GM23338 (cell line): ENCODE results near the gene KNTC1. TPM values are rescaled to one million over a fixed set of nuclear protein-coding genes. Genes with fewer than 3 reads are reported as not detected.

Experiments
- ATAC-seq: fragments of 200-7000 bp; cut with Tn5 transposase; 3 replicates; pipeline ENCODE4 v1.9.1; 2020
- DNase-seq: peaks from one replicate; pipeline ENCODE4 v3.0.0-alpha.2; 2015; ENCODE audit warnings: low spot score
- H2AFZ ChIP-seq: fragments of 200-600 bp; sonication (generic); 2 replicates; pipeline ENCODE4 v1.8.0; 2016; ENCODE audit warnings: antibody characterized with exemption, mild to moderate bottlenecking, moderate library complexity
- H3F3A ChIP-seq: fragments of 200-600 bp; sonication (generic); replicated peaks from 2 replicates; pipeline ENCODE4 v1.8.0; 2017; ENCODE audit warnings: antibody characterized with exemption, mixed run types, low read depth
- H3K27ac ChIP-seq: fragments of 200-600 bp; sonication (generic); 2 replicates; pipeline ENCODE4 v1.6.1; 2016; ENCODE audit warnings: low read depth
- H3K27me3 ChIP-seq: fragments of 200-600 bp; sonication (generic); 2 replicates; pipeline ENCODE4 v1.8.0; 2016; ENCODE audit warnings: mild to moderate bottlenecking, mixed run types, moderate library complexity; ENCODE audit not compliant: insufficient read depth
- H3K36me3 ChIP-seq: fragments of 200-600 bp; sonication (generic); 2 replicates; pipeline ENCODE4 v1.8.0; 2016; ENCODE audit warnings: mild to moderate bottlenecking; ENCODE audit not compliant: insufficient read depth
- H3K4me1 ChIP-seq: fragments of 200-600 bp; sonication (generic); 2 replicates; pipeline ENCODE4 v1.8.0; 2016; ENCODE audit warnings: mild to moderate bottlenecking, moderate library complexity; ENCODE audit not compliant: insufficient read depth
- H3K4me2 ChIP-seq: fragments of 200-600 bp; sonication (generic); 2 replicates; pipeline ENCODE4 v1.7.1; 2017; ENCODE audit warnings: mixed run types
- H3K4me3 ChIP-seq: fragments of 200-600 bp; sonication (generic); 2 replicates; pipeline ENCODE4 v1.6.1; 2016; ENCODE audit warnings: mixed run types
- H3K79me2 ChIP-seq: fragments of 200-600 bp; sonication (generic); replicated peaks from 2 replicates; pipeline ENCODE4 v1.8.0; 2017; ENCODE audit warnings: mild to moderate bottlenecking; ENCODE audit not compliant: insufficient read depth
- H3K9me2 ChIP-seq: fragments of 200-600 bp; sonication (generic); 2 replicates; pipeline ENCODE4 v1.8.0; 2017; ENCODE audit not compliant: insufficient read depth
- H4K20me1 ChIP-seq: fragments of 200-600 bp; sonication (generic); replicated peaks from 2 replicates; pipeline ENCODE4 v1.8.0; 2017; ENCODE audit warnings: mild to moderate bottlenecking; ENCODE audit not compliant: insufficient read depth
- H3K27ac Mint-ChIP-seq: 2 replicates; pipeline ENCODE4 v1.8.0; 2020; ENCODE audit warnings: inconsistent platforms, mild to moderate bottlenecking, moderate library complexity, mixed read lengths
- H3K27me3 Mint-ChIP-seq: 3 replicates; pipeline ENCODE4 v1.8.0; 2022; ENCODE audit warnings: low read depth, mild to moderate bottlenecking, moderate library complexity, mixed read lengths, inconsistent platforms; ENCODE audit not compliant: insufficient read depth, poor library complexity
- H3K36me3 Mint-ChIP-seq: 3 replicates; pipeline ENCODE4 v1.8.0; 2021; ENCODE audit warnings: low read depth, mild to moderate bottlenecking, inconsistent platforms, moderate library complexity, mixed read lengths
- H3K4me1 Mint-ChIP-seq: 3 replicates; pipeline ENCODE4 v1.8.0; 2020; ENCODE audit warnings: mild to moderate bottlenecking, inconsistent platforms, mixed read lengths
- H3K4me3 Mint-ChIP-seq: 3 replicates; pipeline ENCODE4 v1.8.0; 2021; ENCODE audit warnings: moderate library complexity, mild to moderate bottlenecking, inconsistent platforms, mixed read lengths
- H3K9me3 Mint-ChIP-seq: 3 replicates; pipeline ENCODE4 v1.8.0; 2020; ENCODE audit warnings: moderate library complexity, mild to moderate bottlenecking, inconsistent platforms, mixed read lengths
- CREB1 ChIP-seq: fragments of 250-450 bp; sonication (Bioruptor Pico); IDR thresholded peaks from 2 replicates; pipeline ENCODE4 v1.5.0; 2020; ENCODE audit warnings: low read depth, mild to moderate bottlenecking, moderate library complexity
- EZH2 ChIP-seq: fragments of 200-600 bp; sonication (generic); IDR thresholded peaks from one replicate; pipeline ENCODE4 v1.8.0; 2017; ENCODE audit warnings: antibody characterized with exemption, mild to moderate bottlenecking, low read depth; ENCODE audit not compliant: unreplicated experiment
- EZH2phosphoT487 ChIP-seq: fragments of 200-600 bp; sonication (generic); IDR thresholded peaks from one replicate; pipeline ENCODE4 v1.8.1; 2018; ENCODE audit warnings: antibody characterized with exemption; ENCODE audit not compliant: unreplicated experiment
- JUNB ChIP-seq: IDR thresholded peaks from one replicate; pipeline ENCODE4 v1.6.1; 2016; ENCODE audit warnings: antibody characterized with exemption; ENCODE audit not compliant: unreplicated experiment
- NANOG ChIP-seq: IDR thresholded peaks from 2 replicates; pipeline ENCODE4 v1.6.1; 2016; ENCODE audit warnings: antibody characterized with exemption, borderline replicate concordance
- POLR2AphosphoS5 ChIP-seq: IDR thresholded peaks from 2 replicates; pipeline ENCODE4 v1.6.1; 2016; ENCODE audit warnings: antibody characterized with exemption, low read depth
- REST ChIP-seq: IDR thresholded peaks from one replicate; pipeline ENCODE4 v1.6.1; 2018; ENCODE audit warnings: antibody characterized with exemption; ENCODE audit not compliant: unreplicated experiment
- STAT1 ChIP-seq: IDR thresholded peaks from one replicate; pipeline ENCODE4 v1.6.1; 2016; ENCODE audit warnings: antibody characterized with exemption; ENCODE audit not compliant: unreplicated experiment
- ZNF114 ChIP-seq: fragments of 250-450 bp; sonication (Bioruptor Pico); IDR thresholded peaks from 2 replicates; pipeline ENCODE4 v1.5.0; 2020; ENCODE audit warnings: mild to moderate bottlenecking, moderate library complexity
- ZNF331 ChIP-seq: fragments of 250-450 bp; sonication (Bioruptor Pico); IDR thresholded peaks from 2 replicates; pipeline ENCODE4 v1.5.0; 2020; ENCODE audit warnings: low read depth, mild to moderate bottlenecking, moderate library complexity
- polyA plus RNA-seq: library from polyadenylated mRNA; unstranded; fragments of >200 nt; fragmentation: Nextera tagmentation; extraction: Ambion mirVana; gene quantifications from 2 replicates; pipeline ENCODE4 v1.2.1, GENCODE V29; 2016
- total RNA-seq: library from RNA; depleted of rRNA; stranded (reverse); fragments of >200 nt; shearing (Covaris generic); gene quantifications from 2 replicates; pipeline ENCODE4 v1.2.3, GENCODE V29; 2014
- TF ChIP-seq, protein P1 (sequence below): IDR thresholded peaks from 2 replicates; pipeline ENCODE4 v1.6.1; 2016; ENCODE audit warnings: antibody characterized with exemption
- TF ChIP-seq, protein P2 (sequence below), 2 experiments: fragments of 200-600 bp in 1 of 2; sonication (generic) in 1 of 2; conservative IDR thresholded peaks; 2 replicates each; pipeline versions ENCODE4 v1.5.1 to v1.6.1; 2016 to 2017; ENCODE audit warnings: antibody characterized with exemption in 2 of 2, low read depth in 2 of 2, mild to moderate bottlenecking in 2 of 2, moderate library complexity in 1 of 2
- TF ChIP-seq, protein P3 (sequence below): fragments of 250-450 bp; sonication (Bioruptor Pico); IDR thresholded peaks from 2 replicates; pipeline ENCODE4 v1.5.0; 2020; ENCODE audit warnings: mild to moderate bottlenecking, moderate library complexity

Gene KNTC1
- total and polyA plus RNA-seq, 2 experiments from 2014 or later, result 55.2 to 98.0 TPM

- Histone ChIP-seq H3K36me3 (peaks cover 69% of the 10 kb centered on the region), H3K27ac (no peak overlapping the region), H3K79me2 (peaks cover 24% of the 10 kb centered on the region), H3K27me3 (no peaks in the 10 kb centered on the region), H3K9me2 (no peaks in the 10 kb centered on the region), H2AFZ (no peak overlapping the region), H3K4me2 (no peak overlapping the region), H4K20me1 (peaks cover 29% of the 10 kb centered on the region), H3K4me3 (no peak overlapping the region), H3K4me1 (no peaks in the 10 kb centered on the region), H3F3A (peaks cover 58% of the 10 kb centered on the region)
- peaks cover 82% of the 10 kb centered on the region for H3K36me3 Mint-ChIP-seq
- no peak for DNase-seq
- H3K4me3 Mint-ChIP-seq, result no peak overlapping the region
- no peak for TF ChIP-seq EZH2
- TF ChIP-seq ZNF331 (CRISPR knock-in tag), result no peak
- no peak for TF ChIP-seq JUNB
- no peak for TF ChIP-seq NANOG
- TF ChIP-seq POLR2AphosphoS5, result no peak
- TF ChIP-seq, protein P1, sequence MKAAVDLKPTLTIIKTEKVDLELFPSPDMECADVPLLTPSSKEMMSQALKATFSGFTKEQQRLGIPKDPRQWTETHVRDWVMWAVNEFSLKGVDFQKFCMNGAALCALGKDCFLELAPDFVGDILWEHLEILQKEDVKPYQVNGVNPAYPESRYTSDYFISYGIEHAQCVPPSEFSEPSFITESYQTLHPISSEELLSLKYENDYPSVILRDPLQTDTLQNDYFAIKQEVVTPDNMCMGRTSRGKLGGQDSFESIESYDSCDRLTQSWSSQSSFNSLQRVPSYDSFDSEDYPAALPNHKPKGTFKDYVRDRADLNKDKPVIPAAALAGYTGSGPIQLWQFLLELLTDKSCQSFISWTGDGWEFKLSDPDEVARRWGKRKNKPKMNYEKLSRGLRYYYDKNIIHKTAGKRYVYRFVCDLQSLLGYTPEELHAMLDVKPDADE, result no peak
- no peak for TF ChIP-seq ZNF114
- TF ChIP-seq, protein P2, sequence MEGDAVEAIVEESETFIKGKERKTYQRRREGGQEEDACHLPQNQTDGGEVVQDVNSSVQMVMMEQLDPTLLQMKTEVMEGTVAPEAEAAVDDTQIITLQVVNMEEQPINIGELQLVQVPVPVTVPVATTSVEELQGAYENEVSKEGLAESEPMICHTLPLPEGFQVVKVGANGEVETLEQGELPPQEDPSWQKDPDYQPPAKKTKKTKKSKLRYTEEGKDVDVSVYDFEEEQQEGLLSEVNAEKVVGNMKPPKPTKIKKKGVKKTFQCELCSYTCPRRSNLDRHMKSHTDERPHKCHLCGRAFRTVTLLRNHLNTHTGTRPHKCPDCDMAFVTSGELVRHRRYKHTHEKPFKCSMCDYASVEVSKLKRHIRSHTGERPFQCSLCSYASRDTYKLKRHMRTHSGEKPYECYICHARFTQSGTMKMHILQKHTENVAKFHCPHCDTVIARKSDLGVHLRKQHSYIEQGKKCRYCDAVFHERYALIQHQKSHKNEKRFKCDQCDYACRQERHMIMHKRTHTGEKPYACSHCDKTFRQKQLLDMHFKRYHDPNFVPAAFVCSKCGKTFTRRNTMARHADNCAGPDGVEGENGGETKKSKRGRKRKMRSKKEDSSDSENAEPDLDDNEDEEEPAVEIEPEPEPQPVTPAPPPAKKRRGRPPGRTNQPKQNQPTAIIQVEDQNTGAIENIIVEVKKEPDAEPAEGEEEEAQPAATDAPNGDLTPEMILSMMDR (conservative IDR thresholded peaks at IDR 0.05; ENCODE audit: low read depth in 2 of 2), result no peak
- TF ChIP-seq EZH2phosphoT487, result no peak
- no peak for TF ChIP-seq STAT1
- TF ChIP-seq, protein P3, sequence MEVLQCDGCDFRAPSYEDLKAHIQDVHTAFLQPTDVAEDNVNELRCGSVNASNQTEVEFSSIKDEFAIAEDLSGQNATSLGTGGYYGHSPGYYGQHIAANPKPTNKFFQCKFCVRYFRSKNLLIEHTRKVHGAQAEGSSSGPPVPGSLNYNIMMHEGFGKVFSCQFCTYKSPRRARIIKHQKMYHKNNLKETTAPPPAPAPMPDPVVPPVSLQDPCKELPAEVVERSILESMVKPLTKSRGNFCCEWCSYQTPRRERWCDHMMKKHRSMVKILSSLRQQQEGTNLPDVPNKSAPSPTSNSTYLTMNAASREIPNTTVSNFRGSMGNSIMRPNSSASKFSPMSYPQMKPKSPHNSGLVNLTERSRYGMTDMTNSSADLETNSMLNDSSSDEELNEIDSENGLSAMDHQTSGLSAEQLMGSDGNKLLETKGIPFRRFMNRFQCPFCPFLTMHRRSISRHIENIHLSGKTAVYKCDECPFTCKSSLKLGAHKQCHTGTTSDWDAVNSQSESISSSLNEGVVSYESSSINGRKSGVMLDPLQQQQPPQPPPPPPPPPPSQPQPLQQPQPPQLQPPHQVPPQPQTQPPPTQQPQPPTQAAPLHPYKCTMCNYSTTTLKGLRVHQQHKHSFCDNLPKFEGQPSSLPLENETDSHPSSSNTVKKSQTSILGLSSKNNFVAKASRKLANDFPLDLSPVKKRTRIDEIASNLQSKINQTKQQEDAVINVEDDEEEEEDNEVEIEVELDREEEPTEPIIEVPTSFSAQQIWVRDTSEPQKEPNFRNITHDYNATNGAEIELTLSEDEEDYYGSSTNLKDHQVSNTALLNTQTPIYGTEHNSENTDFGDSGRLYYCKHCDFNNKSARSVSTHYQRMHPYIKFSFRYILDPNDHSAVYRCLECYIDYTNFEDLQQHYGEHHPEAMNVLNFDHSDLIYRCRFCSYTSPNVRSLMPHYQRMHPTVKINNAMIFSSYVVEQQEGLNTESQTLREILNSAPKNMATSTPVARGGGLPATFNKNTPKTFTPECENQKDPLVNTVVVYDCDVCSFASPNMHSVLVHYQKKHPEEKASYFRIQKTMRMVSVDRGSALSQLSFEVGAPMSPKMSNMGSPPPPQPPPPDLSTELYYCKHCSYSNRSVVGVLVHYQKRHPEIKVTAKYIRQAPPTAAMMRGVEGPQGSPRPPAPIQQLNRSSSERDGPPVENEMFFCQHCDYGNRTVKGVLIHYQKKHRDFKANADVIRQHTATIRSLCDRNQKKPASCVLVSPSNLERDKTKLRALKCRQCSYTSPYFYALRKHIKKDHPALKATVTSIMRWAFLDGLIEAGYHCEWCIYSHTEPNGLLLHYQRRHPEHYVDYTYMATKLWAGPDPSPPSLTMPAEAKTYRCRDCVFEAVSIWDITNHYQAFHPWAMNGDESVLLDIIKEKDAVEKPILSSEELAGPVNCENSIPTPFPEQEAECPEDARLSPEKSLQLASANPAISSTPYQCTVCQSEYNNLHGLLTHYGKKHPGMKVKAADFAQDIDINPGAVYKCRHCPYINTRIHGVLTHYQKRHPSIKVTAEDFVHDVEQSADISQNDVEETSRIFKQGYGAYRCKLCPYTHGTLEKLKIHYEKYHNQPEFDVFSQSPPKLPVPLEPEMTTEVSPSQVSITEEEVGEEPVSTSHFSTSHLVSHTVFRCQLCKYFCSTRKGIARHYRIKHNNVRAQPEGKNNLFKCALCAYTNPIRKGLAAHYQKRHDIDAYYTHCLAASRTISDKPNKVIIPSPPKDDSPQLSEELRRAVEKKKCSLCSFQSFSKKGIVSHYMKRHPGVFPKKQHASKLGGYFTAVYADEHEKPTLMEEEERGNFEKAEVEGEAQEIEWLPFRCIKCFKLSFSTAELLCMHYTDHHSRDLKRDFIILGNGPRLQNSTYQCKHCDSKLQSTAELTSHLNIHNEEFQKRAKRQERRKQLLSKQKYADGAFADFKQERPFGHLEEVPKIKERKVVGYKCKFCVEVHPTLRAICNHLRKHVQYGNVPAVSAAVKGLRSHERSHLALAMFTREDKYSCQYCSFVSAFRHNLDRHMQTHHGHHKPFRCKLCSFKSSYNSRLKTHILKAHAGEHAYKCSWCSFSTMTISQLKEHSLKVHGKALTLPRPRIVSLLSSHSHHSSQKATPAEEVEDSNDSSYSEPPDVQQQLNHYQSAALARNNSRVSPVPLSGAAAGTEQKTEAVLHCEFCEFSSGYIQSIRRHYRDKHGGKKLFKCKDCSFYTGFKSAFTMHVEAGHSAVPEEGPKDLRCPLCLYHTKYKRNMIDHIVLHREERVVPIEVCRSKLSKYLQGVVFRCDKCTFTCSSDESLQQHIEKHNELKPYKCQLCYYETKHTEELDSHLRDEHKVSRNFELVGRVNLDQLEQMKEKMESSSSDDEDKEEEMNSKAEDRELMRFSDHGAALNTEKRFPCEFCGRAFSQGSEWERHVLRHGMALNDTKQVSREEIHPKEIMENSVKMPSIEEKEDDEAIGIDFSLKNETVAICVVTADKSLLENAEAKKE (CRISPR knock-in tag), result no peak
- no peak for TF ChIP-seq REST
- TF ChIP-seq CREB1 (CRISPR knock-in tag), result no peak
- no peak for ATAC-seq
- H3K27me3 Mint-ChIP-seq, result peaks cover 9% of the 10 kb centered on the region
- no peak overlapping the region for H3K27ac Mint-ChIP-seq
- H3K9me3 Mint-ChIP-seq, result no peaks in the 10 kb centered on the region
- peaks cover 12% of the 10 kb centered on the region for H3K4me1 Mint-ChIP-seq
Measured at GRCh38 chr12:122505419-122506051, 21.5 kb upstream of the KNTC1 start.
